ENCODE results near the gene FAAP100. TPM values are rescaled to one million over a fixed set of nuclear protein-coding genes. Genes with fewer than 3 reads are reported as not detected.

FAAP100 gene
- total RNA-seq, 4 donors from 2014 or later: 3.5 to 31.2 (median 17.3) TPM

GRCh38 chr17:81489998-81490992 lies 61.9 kb downstream of the FAAP100 start:
- no peaks in the 10 kb centered on the region for H3K9me3 ChIP-seq
- H3K27me3 ChIP-seq: no peaks in the 10 kb centered on the region
- peaks cover 0 to 16% of the 10 kb centered on the region in 2 donors for H3K4me1 ChIP-seq
- intact Hi-C loops (cut with DNase I; ENCODE audit: low total_unique reads): loop anchor here (5.0 kb wide), 1 partner anchor 93 kb away; the partner anchor contains the start of gene BAHCC1
- no peaks in the 10 kb centered on the region for H3K36me3 ChIP-seq
- no peak for TF ChIP-seq POLR2A (IDR thresholded peaks at IDR 0.05)
- TF ChIP-seq CTCF (IDR thresholded peaks at IDR 0.05): no peak
- DNase-seq: no peak
- H3K4me3 ChIP-seq: no peak overlapping the region
- H3K27ac ChIP-seq: no peak overlapping the region

Small RNA genes lying within 50 kb of the gene (small RNA-seq; reads per million reads assigned to genes)
- not detected for gene RF00019

Other genes starting within 250 kb of the FAAP100 start
- gene BAHCC1, start 156.9 kb downstream of the FAAP100 start, total RNA-seq: 10 to 100 TPM in 2 of 4 donors, 1 to 10 TPM in 2; 1.5 to 34.1 (median 8.5) TPM
- 1,000 to 10,000 TPM; 1,023 to 5,472 (median 2,159) TPM for gene ACTG1, start 39.6 kb downstream of the FAAP100 start, total RNA-seq
- gene FSCN2, start 24.0 kb downstream of the FAAP100 start, total RNA-seq: 1 to 10 TPM in 2 of 4 donors, not detected in 2; 5.0 to 7.4 TPM
- gene NPLOC4, start 84.8 kb upstream of the FAAP100 start, total RNA-seq: 10 to 100 TPM; 14.6 to 86.3 (median 30.9) TPM
- gene TSPAN10, start 84.8 kb upstream of the FAAP100 start, total RNA-seq: 1 to 10 TPM in 1 of 4 donors, under 1 TPM in 1, not detected in 2; 0.21 to 3.0 TPM
- gene PDE6G, start 104.2 kb upstream of the FAAP100 start, total RNA-seq: 1 to 10 TPM in 1 of 4 donors, not detected in 3; 2.1 TPM
- gene OXLD1, start 114.3 kb upstream of the FAAP100 start, total RNA-seq: 10 to 100 TPM in 3 of 4 donors, 1 to 10 TPM in 1; 3.2 to 56.1 (median 20.3) TPM
- gene CCDC137, start 114.4 kb upstream of the FAAP100 start, total RNA-seq: 10 to 100 TPM in 1 of 4 donors, 1 to 10 TPM in 2, under 1 TPM in 1; 0.77 to 12.3 (median 3.9) TPM
- 10 to 100 TPM in 3 of 4 donors, 1 to 10 TPM in 1; 4.4 to 36.9 (median 27.0) TPM for gene ARL16, start 131.4 kb upstream of the FAAP100 start, total RNA-seq
- 100 to 1,000 TPM in 1 of 4 donors, 10 to 100 TPM in 3; 21.0 to 121 (median 72.5) TPM for gene HGS, start 131.7 kb upstream of the FAAP100 start, total RNA-seq
- 10 to 100 TPM in 2 of 4 donors, 1 to 10 TPM in 1, under 1 TPM in 1; 0.77 to 72.9 (median 19.5) TPM for gene MRPL12, start 151.0 kb upstream of the FAAP100 start, total RNA-seq
- 10 to 100 TPM in 1 of 4 donors, 1 to 10 TPM in 2, not detected in 1; 5.6 to 11.3 (median 7.6) TPM for gene SLC25A10, start 159.9 kb upstream of the FAAP100 start, total RNA-seq

Measured in uterus (tissue), 4 donors.